Measurements from ENCODE around the gene FEZF1.

- TF ChIP-seq CTCF (conservative IDR thresholded peaks at IDR 0.05; ENCODE audit: low read length) (no peak), EZH2phosphoT487 (IDR thresholded peaks at IDR 0.05; ENCODE audit: borderline replicate concordance, low read depth, low read length) (no peak)
Observed at GRCh38 chr7:122260336-122260735, 44.2 kb downstream of the FEZF1 start.
